ENCODE data around the gene CCR4.
"Not testable (repeated sequence)": the region's sequence is repeated elsewhere in the genome, so short reads cannot be mapped to it uniquely, and the experiment has no call there.

The CCR4 gene

DNA sequence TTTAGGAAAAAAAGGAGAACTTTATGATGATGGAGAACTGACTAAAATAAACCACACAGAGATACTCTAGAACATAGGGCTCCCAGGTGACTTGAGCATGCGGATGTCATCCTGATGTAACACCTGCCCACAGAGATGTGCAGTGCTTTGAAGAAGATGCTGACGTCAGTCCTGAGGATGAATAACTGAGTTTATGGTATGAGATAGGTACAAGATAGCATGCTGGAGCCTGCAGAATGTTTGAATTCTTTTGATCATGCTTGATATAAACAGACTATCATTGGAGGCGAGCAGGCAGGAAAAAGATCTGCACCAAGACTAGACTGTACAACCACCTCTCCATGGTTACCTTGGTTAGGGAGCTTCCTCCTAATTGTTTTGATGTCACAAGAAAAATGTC, 12.4 kb downstream of the CCR4 start:
- no peak for DNase-seq (ENCODE audit: insufficient read length, low spot score)
- FAIRE-seq: no peak
- TF ChIP-seq, protein P1, sequence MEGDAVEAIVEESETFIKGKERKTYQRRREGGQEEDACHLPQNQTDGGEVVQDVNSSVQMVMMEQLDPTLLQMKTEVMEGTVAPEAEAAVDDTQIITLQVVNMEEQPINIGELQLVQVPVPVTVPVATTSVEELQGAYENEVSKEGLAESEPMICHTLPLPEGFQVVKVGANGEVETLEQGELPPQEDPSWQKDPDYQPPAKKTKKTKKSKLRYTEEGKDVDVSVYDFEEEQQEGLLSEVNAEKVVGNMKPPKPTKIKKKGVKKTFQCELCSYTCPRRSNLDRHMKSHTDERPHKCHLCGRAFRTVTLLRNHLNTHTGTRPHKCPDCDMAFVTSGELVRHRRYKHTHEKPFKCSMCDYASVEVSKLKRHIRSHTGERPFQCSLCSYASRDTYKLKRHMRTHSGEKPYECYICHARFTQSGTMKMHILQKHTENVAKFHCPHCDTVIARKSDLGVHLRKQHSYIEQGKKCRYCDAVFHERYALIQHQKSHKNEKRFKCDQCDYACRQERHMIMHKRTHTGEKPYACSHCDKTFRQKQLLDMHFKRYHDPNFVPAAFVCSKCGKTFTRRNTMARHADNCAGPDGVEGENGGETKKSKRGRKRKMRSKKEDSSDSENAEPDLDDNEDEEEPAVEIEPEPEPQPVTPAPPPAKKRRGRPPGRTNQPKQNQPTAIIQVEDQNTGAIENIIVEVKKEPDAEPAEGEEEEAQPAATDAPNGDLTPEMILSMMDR (IDR thresholded peaks at IDR 0.05; ENCODE audit: insufficient read depth, missing control alignments): no peak

DNA sequence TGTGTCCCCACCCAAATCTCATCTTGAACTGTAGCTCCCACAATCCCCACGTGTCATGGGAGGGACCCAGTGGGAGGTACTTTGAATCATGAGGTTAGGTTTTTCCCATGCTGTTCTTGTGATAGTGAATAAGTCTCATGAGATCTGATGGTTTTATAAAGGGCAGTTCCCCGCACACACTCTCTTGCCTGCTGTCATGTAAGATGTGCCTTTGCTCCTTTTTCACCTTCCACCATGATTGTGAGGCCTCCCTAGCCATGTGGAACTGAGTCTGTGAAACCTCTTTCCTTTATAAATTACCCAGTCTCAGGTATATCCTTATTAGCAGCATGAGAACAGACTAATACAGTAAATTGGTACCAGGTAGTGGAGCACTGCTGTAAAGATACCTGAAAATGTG, 13.3 kb downstream of the CCR4 start:
- FAIRE-seq: not testable (repeated sequence)

DNA sequence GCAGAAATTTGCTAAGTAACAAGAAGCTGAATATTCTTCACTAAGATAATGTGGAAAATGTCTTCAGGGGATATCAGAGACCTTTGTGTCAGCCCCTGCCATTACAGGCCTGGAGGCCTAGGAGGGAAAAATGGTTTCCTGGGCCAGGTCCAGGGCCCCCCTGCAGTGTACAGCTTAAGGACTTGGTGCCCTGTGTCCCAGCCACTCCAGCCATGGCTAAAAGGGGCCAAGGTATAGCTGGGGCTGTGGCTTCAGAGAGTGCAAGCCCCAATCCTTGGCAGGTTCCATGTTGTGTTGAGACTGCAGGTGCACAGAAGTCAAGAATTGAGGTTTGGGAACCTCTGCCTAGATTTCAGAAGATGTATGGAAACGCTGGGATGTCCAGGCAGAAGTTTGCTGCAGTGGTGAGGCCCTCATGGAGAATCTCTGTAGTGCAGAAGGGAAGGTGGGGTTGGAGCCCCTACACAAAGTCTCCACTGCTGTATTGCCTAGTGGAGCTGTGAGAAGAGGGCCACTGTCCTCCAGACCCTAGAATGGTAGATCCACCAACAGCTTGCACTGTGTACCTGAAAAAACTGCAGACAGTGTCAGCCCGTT, 14.3 kb downstream of the CCR4 start:
- not testable (repeated sequence) for DNase-seq (ENCODE audit: insufficient read length, low spot score); FAIRE-seq

More for the DNA sequence above, 13.3 kb downstream of the CCR4 start:
- DNase-seq (ENCODE audit: insufficient read length, low spot score): not testable (repeated sequence)

DNA sequence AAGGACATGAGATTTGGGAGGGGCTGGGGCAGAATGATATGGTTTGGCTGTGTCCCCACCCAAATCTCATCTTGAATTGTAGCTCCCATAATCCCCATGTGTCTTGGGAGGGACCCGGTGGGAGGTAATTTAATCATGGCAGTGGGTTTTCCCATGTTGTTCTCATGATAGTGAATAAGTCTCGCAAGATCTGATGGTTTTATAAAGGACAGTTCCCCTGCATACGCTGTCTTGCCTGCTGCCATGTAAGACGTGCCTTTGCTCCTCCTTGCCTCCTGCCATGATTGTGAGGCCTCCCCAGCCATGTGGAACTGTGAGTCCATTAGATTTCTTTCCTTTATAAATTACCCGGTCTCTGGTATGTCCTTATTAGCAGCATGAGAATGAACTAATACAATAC, 15.2 kb downstream of the CCR4 start:
- DNase-seq (ENCODE audit: insufficient read length, low spot score); FAIRE-seq: not testable (repeated sequence)

DNA sequence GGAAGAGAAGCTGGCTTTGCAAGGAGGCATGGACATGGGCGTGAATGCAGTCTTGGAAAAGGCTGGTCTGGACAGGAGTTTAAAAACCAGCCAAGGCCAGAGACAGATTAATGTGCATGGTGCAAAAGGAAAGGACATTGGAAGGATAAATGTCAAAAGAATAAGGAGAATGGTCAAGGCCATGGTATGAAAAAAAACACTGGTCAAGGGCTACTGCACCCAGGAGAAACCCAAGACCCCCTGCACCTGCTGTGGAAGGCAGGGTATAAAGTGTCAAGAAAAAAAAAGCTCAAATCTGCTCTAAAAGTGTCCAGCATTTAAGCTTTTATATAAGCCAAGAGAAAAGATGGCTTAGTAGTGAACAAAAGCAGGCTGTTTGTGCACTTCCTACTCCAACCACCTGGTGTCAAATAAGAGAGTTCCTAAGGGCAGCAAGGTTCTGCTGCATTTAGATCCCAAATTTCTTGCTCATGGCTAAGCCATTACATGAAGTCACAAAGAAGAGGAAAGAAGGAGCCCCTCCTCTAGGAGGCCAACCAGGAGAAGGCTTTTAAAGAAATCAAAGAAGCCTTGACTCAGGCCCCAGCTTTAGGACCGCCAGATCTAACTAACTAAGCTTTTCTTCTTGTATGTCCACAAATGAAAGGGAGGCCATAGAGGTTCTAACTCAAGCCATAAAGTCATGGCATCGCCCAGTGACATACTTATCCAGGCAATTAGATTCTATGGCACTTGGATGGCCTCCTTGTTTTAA, 16.9 kb downstream of the CCR4 start:
- DNase-seq (ENCODE audit: insufficient read length, low spot score) (no peak), FAIRE-seq (no peak)
- TF ChIP-seq, protein P1 (IDR thresholded peaks at IDR 0.05; ENCODE audit: insufficient read depth, missing control alignments): no peak

DNA sequence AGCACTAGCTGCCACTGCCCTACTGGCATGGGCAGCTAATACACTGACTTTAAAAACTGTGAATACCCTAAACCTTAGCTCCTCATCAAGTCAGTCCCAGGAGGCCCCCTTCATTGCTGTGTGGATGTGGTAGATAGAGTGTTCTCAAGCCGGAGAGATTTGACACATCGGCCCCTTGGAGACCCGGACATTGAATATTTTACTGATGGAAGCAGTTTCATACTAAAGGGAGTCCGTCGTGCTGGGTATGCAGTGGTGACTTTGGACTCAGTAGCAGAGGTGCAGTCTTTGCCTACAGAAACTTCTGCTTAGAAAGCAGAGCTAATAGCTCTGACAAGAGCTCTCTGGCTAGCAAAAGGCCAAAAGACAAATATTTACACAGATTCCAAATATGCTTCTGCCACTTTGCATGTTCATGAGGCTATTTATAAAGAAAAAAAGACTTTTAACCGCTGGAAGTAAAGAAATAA, 17.5 kb downstream of the CCR4 start:
- TF ChIP-seq, protein P1 (IDR thresholded peaks at IDR 0.05; ENCODE audit: insufficient read depth, missing control alignments): no peak
- FAIRE-seq: no peak
- DNase-seq (ENCODE audit: insufficient read length, low spot score): no peak

DNA sequence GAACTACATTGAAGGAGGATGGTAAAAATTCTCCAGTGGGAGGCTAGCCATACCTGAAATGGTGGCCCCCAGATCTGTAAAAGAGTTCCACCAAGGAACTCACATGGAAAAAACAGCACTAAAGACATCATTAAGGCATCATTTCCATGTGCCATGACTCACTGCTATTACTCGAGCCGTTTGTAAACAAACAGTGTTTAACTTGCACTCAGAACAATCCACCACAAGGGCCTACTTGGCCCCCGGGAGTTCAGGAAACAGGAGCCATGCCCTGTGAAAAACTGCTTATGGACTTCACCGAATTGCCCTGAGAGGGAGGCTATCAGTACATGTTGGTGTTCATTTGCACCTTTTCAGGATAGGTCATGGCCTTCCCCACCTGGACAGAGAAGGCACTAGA, 18.2 kb downstream of the CCR4 start:
- DNase-seq (ENCODE audit: insufficient read length, low spot score) (no peak), FAIRE-seq (no peak)
- TF ChIP-seq, protein P1 (IDR thresholded peaks at IDR 0.05; ENCODE audit: insufficient read depth, missing control alignments): no peak

DNA sequence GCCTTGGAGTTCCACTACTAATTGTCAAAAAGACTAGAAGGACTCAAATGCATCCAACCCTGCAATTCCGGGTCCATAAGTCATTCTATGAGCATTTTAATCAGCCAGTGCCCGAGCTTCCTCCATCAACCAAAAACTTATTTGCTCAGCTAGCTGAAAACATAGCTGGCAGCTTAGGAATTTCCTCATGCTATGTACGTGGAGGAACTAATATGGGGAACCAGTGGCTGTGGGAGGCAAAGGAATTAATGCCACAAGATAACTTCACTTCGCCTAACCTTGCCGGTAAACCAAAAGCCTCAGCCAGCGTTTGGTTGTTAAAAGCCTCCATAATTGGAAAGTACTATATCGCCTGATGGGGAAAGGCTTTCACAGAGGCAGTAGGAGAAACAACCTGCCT, 19.8 kb downstream of the CCR4 start:
- not testable (repeated sequence) for DNase-seq (ENCODE audit: insufficient read length, low spot score); FAIRE-seq

DNA sequence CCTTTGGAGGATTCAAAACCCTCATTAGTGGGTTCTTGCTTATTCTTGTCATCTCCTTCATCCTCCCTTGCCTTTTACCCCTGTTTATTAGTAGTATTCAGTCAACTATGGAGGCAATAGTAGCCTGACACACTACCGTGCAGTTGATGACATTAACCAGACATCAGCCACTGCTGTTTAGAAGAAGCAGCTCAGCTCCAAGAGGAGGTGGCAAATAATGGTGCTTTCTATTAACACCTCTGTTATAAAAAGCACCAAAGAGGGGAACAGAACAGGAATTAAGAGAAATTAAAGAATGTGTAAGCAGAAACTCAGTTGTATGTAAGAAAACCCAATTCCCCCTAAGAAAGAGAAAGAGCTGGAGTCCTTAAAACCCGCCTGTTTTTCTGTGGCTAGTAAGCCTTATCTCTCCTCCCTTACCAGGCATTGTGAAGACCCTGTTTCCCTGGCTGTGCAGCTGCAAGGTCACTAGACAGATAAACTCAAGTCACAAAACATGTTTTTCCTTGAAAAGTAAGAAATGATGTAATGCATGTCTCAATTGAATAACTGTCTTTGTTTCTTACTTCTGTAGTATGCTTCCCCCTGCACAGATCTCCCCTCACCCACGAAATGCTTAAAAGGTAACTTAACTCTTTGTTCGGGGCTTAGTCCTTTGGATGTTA, 21.2 kb downstream of the CCR4 start:
- TF ChIP-seq, protein P1 (IDR thresholded peaks at IDR 0.05; ENCODE audit: insufficient read depth, missing control alignments): no peak
- no peak for DNase-seq (ENCODE audit: insufficient read length, low spot score)
- no peak for FAIRE-seq

All from D721Med (cell line).